Gastrocnemius medialis (tissue), 4 donors: ENCODE measurements around the gene PFKFB2.

Experiments used
- POLR2A ChIP-seq, 2 donors: fragments of 450-650 bp; IDR thresholded peaks; one replicate each; pipeline ENCODE4 v1.6.1; 2017; ENCODE audit warnings: antibody characterized with exemption in 2 of 2, mild to moderate bottlenecking in 2 of 2, moderate library complexity in 2 of 2
- TF ChIP-seq, protein P1 (sequence below), 5 experiments: fragments of 450-650 bp in 3 of 5; fragments of 200-600 bp in 2 of 5; sonication (generic) in 2 of 5; IDR thresholded peaks in 4 of 5; conservative IDR thresholded peaks in 1 of 5; 1 replicate in 4 of 5; 2 replicates in 1 of 5; pipeline ENCODE4 v1.5.1; 2016 to 2019; ENCODE audit warnings: antibody characterized with exemption in 5 of 5, mild to moderate bottlenecking in 3 of 5, moderate library complexity in 3 of 5

DNA sequence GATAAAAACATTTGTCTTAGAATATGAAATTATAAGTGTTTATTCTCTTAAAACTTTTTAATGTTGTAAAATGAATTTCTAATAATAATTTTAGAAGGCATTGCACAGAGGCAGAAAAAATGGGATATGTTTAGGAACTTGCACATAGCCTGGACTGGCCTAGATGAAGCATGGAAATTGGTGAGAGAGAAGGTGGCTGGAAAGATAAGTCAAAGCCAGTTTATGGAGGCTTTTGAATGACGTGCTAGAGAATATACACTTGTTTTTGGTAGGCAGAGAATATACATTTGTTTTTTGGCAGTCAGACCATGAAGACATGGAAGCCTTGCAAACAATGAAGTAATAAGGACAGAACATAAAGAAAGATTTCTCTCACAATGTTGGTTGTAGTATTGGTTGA lies 48.6 kb downstream of the PFKFB2 start:
- TF ChIP-seq, protein P1, sequence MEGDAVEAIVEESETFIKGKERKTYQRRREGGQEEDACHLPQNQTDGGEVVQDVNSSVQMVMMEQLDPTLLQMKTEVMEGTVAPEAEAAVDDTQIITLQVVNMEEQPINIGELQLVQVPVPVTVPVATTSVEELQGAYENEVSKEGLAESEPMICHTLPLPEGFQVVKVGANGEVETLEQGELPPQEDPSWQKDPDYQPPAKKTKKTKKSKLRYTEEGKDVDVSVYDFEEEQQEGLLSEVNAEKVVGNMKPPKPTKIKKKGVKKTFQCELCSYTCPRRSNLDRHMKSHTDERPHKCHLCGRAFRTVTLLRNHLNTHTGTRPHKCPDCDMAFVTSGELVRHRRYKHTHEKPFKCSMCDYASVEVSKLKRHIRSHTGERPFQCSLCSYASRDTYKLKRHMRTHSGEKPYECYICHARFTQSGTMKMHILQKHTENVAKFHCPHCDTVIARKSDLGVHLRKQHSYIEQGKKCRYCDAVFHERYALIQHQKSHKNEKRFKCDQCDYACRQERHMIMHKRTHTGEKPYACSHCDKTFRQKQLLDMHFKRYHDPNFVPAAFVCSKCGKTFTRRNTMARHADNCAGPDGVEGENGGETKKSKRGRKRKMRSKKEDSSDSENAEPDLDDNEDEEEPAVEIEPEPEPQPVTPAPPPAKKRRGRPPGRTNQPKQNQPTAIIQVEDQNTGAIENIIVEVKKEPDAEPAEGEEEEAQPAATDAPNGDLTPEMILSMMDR (IDR thresholded peaks at IDR 0.05 in 4 of 5, conservative IDR thresholded peaks at IDR 0.05 in 1 of 5): no peak
- no peak for TF ChIP-seq POLR2A (IDR thresholded peaks at IDR 0.05)
